ENCODE data around the gene RAI14.

RAI14 gene

GRCh38 chr5:34656001-34656699, at the start of gene RAI14:
RAI14 (plus strand) TSS chr5:34656328; CDS start chr5:34686920, 30,592 bp downstream.
- DNase-seq, result peak; percentile 11 to 28

GRCh38 chr5:34608368-34608767, 47.8 kb upstream of the RAI14 start:
- DNase-seq, result no peak

GRCh38 chr5:34608859-34609648, 47.1 kb upstream of the RAI14 start:
- DNase-seq, result no peak

GRCh38 chr5:34609951-34610441, 46.1 kb upstream of the RAI14 start:
- no peak for DNase-seq

- no peak for DNase-seq
These were observed 45.6 kb upstream of the RAI14 start for GRCh38 chr5:34610546-34610945.

GRCh38 chr5:34611464-34612415, 44.4 kb upstream of the RAI14 start:
- no peak for DNase-seq

- no peak for DNase-seq
These were observed 39.5 kb upstream of the RAI14 start for GRCh38 chr5:34616651-34617050.

- DNase-seq, result no peak
These were observed 37.6 kb upstream of the RAI14 start for GRCh38 chr5:34618371-34619065.

GRCh38 chr5:34620185-34620584, 35.9 kb upstream of the RAI14 start:
- DNase-seq, result no peak

- no peak for DNase-seq
These were observed 34.6 kb upstream of the RAI14 start for GRCh38 chr5:34621277-34622097.

GRCh38 chr5:34622098-34622400, 34.1 kb upstream of the RAI14 start:
- DNase-seq, result no peak

- no peak for DNase-seq
These were observed 31.4 kb upstream of the RAI14 start for GRCh38 chr5:34624691-34625090.

GRCh38 chr5:34625246-34625645, 30.9 kb upstream of the RAI14 start:
- no peak for DNase-seq

- no peak for DNase-seq
These were observed 30.1 kb upstream of the RAI14 start for GRCh38 chr5:34626036-34626435.

- DNase-seq, result no peak
These were observed 29.4 kb upstream of the RAI14 start for GRCh38 chr5:34626751-34627150.

GRCh38 chr5:34627794-34628193, 28.3 kb upstream of the RAI14 start:
- no peak for DNase-seq

- DNase-seq, result no peak
These were observed 27.8 kb upstream of the RAI14 start for GRCh38 chr5:34628373-34628772.

GRCh38 chr5:34630596-34630995, 25.5 kb upstream of the RAI14 start:
- no peak for DNase-seq

- no peak for DNase-seq
These were observed 23.2 kb upstream of the RAI14 start for GRCh38 chr5:34632807-34633422.

- no peak for DNase-seq
These were observed 16.1 kb upstream of the RAI14 start for GRCh38 chr5:34639852-34640626.

Measured in stimulated activated CD4-positive, alpha-beta T cell treated with anti-CD3 and anti-CD28 coated beads, Interleukin-4, amount 100 ng/mL, for 4 hours (primary cell).